NB4 (cell line): ENCODE measurements around the gene NPHP4.

Experiments
- DNase-seq: peaks from one replicate; pipeline ENCODE4 v3.0.0; 2010; ENCODE audit warnings: low read depth
- H3K4me3 ChIP-seq: one replicate; pipeline ENCODE4 v1.5.1; 2011; ENCODE audit warnings: mild to moderate bottlenecking, low read depth, low read length, moderate library complexity
- MYC ChIP-seq: IDR thresholded peaks from 2 replicates; pipeline ENCODE4 v1.6.1; 2011; ENCODE audit warnings: low read depth, low read length
- POLR2A ChIP-seq: IDR thresholded peaks from 2 replicates; pipeline ENCODE4 v1.6.1; 2011; ENCODE audit warnings: mild to moderate bottlenecking; ENCODE audit not compliant: insufficient read length; ENCODE audit errors: extremely low read depth
- TF ChIP-seq, protein P1 (sequence below): IDR thresholded peaks from one replicate; pipeline ENCODE4 v1.5.1; 2012; ENCODE audit warnings: low read depth, low read length
- TF ChIP-seq, protein P2 (sequence below): IDR thresholded peaks from 2 replicates; pipeline ENCODE4 v1.6.1; 2011; ENCODE audit warnings: low read depth, low read length

The NPHP4 gene

DNA sequence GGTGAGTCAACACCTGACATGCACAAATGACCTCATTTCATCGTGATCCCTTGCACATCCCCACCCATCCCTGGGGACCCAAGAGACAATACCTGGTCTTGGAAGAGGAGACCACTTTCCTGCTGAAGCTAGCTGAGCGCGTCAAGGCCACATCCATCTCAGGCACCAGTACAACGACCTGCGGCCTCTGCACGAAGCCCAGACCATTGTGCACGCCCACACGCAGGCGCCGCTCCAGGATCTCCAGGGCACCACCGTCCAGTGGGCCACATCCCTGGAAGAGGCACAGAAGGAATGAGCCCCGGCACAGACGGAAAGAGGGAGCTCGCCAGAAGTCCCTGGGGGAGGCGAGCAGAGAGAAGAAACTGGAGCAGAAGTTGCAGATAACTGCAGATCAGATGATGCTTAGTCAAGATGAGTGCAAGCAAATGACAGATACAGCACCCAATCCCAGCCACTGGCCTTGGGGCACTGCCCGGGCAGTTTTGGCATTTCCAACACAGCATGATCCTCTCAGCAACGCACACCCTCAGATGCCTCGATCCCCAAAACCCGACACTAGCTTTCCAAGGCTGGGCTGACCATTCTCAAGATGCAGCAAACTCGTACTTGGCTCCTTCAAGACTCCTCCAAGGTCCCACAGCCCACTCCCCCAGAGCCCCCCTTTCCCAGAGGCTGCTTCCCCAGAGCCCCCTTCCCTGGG, 44.1 kb downstream of the NPHP4 start:
- TF ChIP-seq MYC (no peak), POLR2A (no peak)
- TF ChIP-seq, protein P1, sequence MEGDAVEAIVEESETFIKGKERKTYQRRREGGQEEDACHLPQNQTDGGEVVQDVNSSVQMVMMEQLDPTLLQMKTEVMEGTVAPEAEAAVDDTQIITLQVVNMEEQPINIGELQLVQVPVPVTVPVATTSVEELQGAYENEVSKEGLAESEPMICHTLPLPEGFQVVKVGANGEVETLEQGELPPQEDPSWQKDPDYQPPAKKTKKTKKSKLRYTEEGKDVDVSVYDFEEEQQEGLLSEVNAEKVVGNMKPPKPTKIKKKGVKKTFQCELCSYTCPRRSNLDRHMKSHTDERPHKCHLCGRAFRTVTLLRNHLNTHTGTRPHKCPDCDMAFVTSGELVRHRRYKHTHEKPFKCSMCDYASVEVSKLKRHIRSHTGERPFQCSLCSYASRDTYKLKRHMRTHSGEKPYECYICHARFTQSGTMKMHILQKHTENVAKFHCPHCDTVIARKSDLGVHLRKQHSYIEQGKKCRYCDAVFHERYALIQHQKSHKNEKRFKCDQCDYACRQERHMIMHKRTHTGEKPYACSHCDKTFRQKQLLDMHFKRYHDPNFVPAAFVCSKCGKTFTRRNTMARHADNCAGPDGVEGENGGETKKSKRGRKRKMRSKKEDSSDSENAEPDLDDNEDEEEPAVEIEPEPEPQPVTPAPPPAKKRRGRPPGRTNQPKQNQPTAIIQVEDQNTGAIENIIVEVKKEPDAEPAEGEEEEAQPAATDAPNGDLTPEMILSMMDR: no peak
- TF ChIP-seq, protein P2, sequence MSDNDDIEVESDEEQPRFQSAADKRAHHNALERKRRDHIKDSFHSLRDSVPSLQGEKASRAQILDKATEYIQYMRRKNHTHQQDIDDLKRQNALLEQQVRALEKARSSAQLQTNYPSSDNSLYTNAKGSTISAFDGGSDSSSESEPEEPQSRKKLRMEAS: no peak
- no peak for DNase-seq
- no peak overlapping the region for H3K4me3 ChIP-seq

DNA sequence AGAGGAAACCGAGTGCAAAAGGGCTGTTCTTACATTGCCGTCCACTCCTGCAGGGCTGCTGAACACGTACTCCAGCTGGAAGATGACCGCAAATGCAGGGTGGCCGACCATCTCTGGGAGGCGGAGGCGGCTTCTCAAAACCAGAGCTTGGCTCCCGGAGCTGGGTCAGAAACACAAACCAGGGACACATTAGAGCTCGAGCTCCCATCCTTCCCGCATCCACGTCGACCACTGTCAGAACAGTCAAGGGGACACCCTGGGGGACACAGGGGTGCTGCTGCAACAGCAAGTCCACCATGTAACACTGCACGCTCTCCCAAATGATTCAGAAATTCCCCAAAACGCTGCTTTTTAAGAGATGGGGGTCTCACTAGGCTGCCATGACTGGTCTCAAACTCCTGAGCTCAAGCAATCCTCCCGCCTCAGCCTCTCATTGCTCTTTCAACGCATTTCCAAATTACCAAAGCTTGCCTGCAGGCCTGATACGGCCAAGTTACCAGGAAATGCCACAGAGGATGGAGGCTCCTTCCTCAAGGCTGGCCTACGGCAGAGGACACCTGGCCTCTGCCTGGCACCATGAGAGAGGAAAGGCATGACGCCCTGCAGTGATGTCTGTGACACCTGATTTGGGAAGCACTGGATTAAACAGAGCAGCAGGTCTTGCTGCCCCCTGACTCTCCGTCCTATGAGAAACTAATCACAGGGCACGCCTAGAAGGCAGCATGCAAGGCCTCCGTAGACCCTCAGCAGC, 45.0 kb downstream of the NPHP4 start:
- no peak for TF ChIP-seq POLR2A
- TF ChIP-seq, protein P1: no peak
- TF ChIP-seq MYC: no peak
- TF ChIP-seq, protein P2: no peak
- H3K4me3 ChIP-seq: no peak overlapping the region
- no peak for DNase-seq

DNA sequence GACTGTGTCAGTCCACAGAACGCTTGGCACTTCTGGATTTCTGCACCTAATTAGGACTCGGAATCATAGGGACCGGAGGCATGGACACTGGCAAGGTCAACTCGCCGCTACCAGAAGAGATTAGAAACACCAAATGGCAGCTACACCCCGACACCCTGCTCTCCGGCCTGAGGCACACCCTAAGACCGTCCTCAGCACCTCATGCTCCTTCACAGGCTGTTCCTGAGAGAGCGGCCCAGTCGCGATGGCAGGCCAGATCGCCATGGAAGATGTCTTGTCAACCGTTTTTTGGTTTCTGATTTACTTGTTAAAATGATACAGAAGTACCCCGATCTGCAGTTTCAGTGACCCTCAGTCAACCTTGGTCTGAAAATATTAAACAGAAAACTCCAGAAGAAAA, 46.8 kb downstream of the NPHP4 start:
- no peak overlapping the region for H3K4me3 ChIP-seq
- DNase-seq: no peak
- TF ChIP-seq MYC (no peak), POLR2A (no peak)
- TF ChIP-seq, protein P2: no peak
- TF ChIP-seq, protein P1: no peak

DNA sequence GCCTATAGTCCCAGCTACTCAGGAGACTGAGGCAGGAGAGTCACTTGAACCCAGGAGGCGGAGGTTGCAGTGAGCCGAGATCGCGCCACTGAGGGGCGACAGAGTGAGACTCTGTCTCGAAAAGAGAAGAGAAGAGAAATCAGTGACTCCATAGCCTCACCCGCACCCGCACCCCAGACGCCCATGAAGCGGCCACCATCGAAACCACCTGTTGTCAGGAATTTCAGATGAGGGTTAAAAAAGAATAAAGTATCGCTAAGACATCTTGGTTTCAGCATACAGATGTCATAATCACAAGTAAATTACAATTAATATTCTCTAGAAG, 47.4 kb downstream of the NPHP4 start:
- TF ChIP-seq POLR2A: no peak
- TF ChIP-seq, protein P2: no peak
- no peak for TF ChIP-seq MYC
- TF ChIP-seq, protein P1: no peak
- no peak for DNase-seq
- H3K4me3 ChIP-seq: no peak overlapping the region

DNA sequence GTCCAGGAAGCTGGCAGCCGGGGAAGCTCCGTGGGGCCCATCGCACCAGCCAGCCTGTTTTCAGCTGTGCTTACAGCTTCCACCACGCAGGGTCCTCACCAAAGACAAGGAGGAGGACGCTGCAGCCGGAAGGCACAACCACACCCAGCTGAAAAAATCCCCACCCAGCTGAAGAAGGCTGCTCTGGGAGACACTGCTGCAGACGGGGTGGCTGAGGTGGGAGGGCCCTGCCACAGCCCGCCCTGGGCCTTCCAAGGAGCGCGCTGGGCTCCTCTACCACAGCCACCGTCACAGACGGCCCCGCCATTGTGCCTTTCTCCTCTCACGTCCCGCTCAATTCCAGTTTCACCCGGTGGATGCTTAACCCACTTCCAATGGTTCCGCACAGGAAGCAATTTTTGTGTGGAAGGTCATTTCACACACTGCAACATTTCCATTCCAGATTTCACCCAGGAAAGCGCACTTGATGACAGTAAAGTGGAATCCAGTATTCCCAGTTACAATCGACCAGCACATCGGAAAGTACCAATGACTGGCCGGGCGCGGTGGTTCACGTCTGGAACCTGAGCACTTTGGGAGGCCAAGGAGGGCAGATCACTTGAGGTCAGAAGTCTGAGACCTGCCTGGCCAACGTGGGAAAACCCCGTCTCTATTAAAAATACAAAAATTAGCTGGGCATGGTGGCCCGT, 47.9 kb downstream of the NPHP4 start:
- TF ChIP-seq POLR2A (no peak), MYC (no peak)
- TF ChIP-seq, protein P1: no peak
- TF ChIP-seq, protein P2: no peak
- H3K4me3 ChIP-seq: no peak overlapping the region
- DNase-seq: no peak
